Gastroesophageal sphincter (tissue), 4 donors: Measurements from ENCODE around the gene FAM124A. TPM values are rescaled to one million over a fixed set of nuclear protein-coding genes. Genes with fewer than 3 reads are reported as not detected.

Source experiments
- ATAC-seq: fragments of 150-250 bp; one replicate; pipeline ENCODE4 v1.9.1; 2016; ENCODE audit warnings: mild to moderate bottlenecking, moderate library complexity
- H3K27ac ChIP-seq, 4 donors: fragments of 200-600 bp; sonication (generic) in 3 of 4; 1 replicate in 3 of 4; 2 replicates in 1 of 4; pipeline ENCODE4 v1.5.1; 2016 to 2019
- H3K27me3 ChIP-seq: fragments of 200-600 bp; sonication (generic); one replicate; pipeline ENCODE4 v1.5.1; 2019
- H3K36me3 ChIP-seq, 2 donors: fragments of 200-600 bp; sonication (generic); one replicate each; pipeline ENCODE4 v1.5.1; 2019; ENCODE audit warnings: control low read depth in 1 of 2
- H3K4me1 ChIP-seq, 3 donors: fragments of 200-600 bp; sonication (generic); 1 replicate in 2 of 3; 2 replicates in 1 of 3; pipeline ENCODE4 v1.5.1; 2016 to 2019; ENCODE audit warnings: control low read depth in 2 of 3
- H3K4me3 ChIP-seq, 2 donors: fragments of 200-600 bp; sonication (generic); one replicate each; pipeline ENCODE4 v1.5.1; 2019; ENCODE audit warnings: mild to moderate bottlenecking in 1 of 2, moderate library complexity in 1 of 2
- H3K9me3 ChIP-seq, 3 donors: fragments of 200-600 bp; sonication (generic); one replicate each; pipeline ENCODE4 v1.5.1; 2017 to 2019; ENCODE audit warnings: control low read depth in 2 of 3
- EP300 ChIP-seq: sonication (generic); formaldehyde crosslinking; IDR thresholded peaks from one replicate; pipeline ENCODE4 v1.6.1; 2017; ENCODE audit warnings: antibody characterized with exemption, mild to moderate bottlenecking
- POLR2A ChIP-seq, 2 donors: fragments of 450-650 bp; IDR thresholded peaks; one replicate each; pipeline ENCODE4 v1.6.1; 2017; ENCODE audit warnings: antibody characterized with exemption in 2 of 2, mild to moderate bottlenecking in 2 of 2, moderate library complexity in 1 of 2
- POLR2AphosphoS5 ChIP-seq: sonication (generic); formaldehyde crosslinking; IDR thresholded peaks from one replicate; pipeline ENCODE4 v1.6.1; 2017; ENCODE audit warnings: antibody characterized with exemption
- WGBS, 2 donors: methylation state at CpG; one replicate each; pipeline ENCODE4 v1.1.5; 2018; ENCODE audit warnings: low coverage in 1 of 2; 5-methylcytosine and 5-hydroxymethylcytosine counted together
- total RNA-seq, 4 donors: library from RNA; depleted of rRNA; stranded (reverse); fragments of >200 nt; gene quantifications; one replicate each; pipeline ENCODE4 v1.1.0, GENCODE V29; 2016
- TF ChIP-seq, protein P1 (sequence below), 4 experiments: fragments of 200-600 bp in 2 of 4; fragments of 450-650 bp in 2 of 4; sonication (generic) in 1 of 4; IDR thresholded peaks; one replicate each; pipeline ENCODE4 v1.5.1; 2017 to 2019; ENCODE audit warnings: antibody characterized with exemption in 4 of 4, mild to moderate bottlenecking in 2 of 4, moderate library complexity in 2 of 4

The FAM124A gene
- total RNA-seq, 4 donors from 2014 or later: 13.7 to 23.2 (median 15.2) TPM

DNA sequence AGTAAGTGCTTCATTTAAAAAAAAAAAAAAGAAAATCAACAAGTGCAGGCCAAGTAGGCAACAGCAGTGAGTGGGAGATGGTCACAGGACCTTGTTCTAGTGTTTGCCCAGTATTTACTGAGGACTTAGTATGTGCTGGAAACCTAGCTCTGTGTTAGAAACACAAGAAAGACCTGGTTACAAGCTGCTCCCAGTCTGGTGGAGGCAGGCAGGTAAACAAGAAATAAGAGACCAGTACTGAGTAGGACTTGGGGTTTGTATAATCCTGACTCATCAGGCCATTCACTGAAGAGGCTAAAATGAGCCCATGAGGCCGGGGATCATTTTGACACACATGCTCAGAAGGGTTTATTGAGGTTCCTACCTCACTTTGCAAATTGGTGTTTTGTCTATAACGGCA is 95.8 kb downstream of the FAM124A start:
- no peak overlapping the region for H3K4me3 ChIP-seq
- no peaks in the 10 kb centered on the region for H3K4me1 ChIP-seq
- no peak for ATAC-seq
- H3K36me3 ChIP-seq: no peaks in the 10 kb centered on the region
- no peaks in the 10 kb centered on the region for H3K27me3 ChIP-seq
- H3K27ac ChIP-seq: no peak overlapping the region
- WGBS, 2 donors: 100% methylated on average over 1 to 2 of the region's 2 CpGs
- H3K9me3 ChIP-seq: no peaks in the 10 kb centered on the region
- TF ChIP-seq, protein P1, sequence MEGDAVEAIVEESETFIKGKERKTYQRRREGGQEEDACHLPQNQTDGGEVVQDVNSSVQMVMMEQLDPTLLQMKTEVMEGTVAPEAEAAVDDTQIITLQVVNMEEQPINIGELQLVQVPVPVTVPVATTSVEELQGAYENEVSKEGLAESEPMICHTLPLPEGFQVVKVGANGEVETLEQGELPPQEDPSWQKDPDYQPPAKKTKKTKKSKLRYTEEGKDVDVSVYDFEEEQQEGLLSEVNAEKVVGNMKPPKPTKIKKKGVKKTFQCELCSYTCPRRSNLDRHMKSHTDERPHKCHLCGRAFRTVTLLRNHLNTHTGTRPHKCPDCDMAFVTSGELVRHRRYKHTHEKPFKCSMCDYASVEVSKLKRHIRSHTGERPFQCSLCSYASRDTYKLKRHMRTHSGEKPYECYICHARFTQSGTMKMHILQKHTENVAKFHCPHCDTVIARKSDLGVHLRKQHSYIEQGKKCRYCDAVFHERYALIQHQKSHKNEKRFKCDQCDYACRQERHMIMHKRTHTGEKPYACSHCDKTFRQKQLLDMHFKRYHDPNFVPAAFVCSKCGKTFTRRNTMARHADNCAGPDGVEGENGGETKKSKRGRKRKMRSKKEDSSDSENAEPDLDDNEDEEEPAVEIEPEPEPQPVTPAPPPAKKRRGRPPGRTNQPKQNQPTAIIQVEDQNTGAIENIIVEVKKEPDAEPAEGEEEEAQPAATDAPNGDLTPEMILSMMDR (IDR thresholded peaks at IDR 0.05): no peak
- TF ChIP-seq POLR2AphosphoS5 (no peak), POLR2A (IDR thresholded peaks at IDR 0.05) (no peak), EP300 (no peak)

DNA sequence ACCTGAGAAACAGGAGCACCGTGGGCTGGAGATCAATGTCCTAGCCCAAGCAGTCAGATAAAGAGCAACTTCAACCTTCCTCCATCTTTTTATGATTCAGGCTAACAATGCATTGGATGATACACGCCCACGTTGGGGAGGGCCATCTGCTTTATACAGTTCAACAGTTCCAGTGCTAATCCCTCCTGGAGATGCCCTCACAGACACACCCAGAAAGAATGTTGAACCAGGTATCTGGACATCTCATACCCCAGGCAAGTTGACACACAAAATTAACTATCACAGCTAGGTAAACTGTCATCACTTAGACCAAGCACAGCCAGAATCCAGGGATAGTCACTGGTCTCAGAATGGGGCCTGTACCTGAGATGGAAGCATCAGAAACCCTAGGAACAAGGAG is 96.7 kb downstream of the FAM124A start:
- Histone ChIP-seq H3K4me3 (no peak overlapping the region), H3K9me3 (no peaks in the 10 kb centered on the region), H3K27ac (no peak overlapping the region), H3K27me3 (no peaks in the 10 kb centered on the region), H3K4me1 (no peaks in the 10 kb centered on the region), H3K36me3 (no peaks in the 10 kb centered on the region)
- ATAC-seq: no peak
- TF ChIP-seq POLR2A (IDR thresholded peaks at IDR 0.05): no peak
- TF ChIP-seq, protein P1 (IDR thresholded peaks at IDR 0.05): no peak
- no peak for TF ChIP-seq POLR2AphosphoS5
- TF ChIP-seq EP300: no peak
- 89 to 93% methylated on average over 3 of the region's 3 CpGs for WGBS, 2 donors

DNA sequence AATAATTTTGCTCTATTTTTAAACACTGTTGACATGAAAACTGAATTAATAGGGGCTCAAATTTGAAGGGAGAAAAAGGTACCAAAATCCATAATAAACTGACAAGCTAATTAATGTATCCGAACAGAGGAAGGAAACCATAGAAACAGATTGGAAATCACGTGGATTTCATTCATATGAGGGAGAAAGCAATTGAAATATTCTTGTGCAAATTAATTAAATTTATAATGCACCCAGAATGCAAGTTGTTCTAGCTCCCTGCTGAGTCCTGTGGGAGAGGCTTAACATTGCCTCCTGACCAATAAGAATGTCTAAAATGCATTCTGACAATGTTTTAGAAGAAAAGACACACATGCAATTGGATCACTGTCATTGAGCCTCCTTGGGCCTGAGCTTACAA is 99.6 kb downstream of the FAM124A start:
- no peaks in the 10 kb centered on the region for H3K27me3 ChIP-seq
- 61 to 100% methylated on average over 1 to 2 of the region's 2 CpGs for WGBS, 2 donors
- no peak for ATAC-seq
- TF ChIP-seq POLR2A (IDR thresholded peaks at IDR 0.05): no peak
- TF ChIP-seq, protein P1 (IDR thresholded peaks at IDR 0.05): no peak
- no peak for TF ChIP-seq POLR2AphosphoS5
- no peak for TF ChIP-seq EP300
- no peaks in the 10 kb centered on the region for H3K9me3 ChIP-seq
- no peak overlapping the region for H3K27ac ChIP-seq
- H3K4me1 ChIP-seq: no peaks in the 10 kb centered on the region
- H3K4me3 ChIP-seq: no peak overlapping the region
- no peaks in the 10 kb centered on the region for H3K36me3 ChIP-seq

DNA sequence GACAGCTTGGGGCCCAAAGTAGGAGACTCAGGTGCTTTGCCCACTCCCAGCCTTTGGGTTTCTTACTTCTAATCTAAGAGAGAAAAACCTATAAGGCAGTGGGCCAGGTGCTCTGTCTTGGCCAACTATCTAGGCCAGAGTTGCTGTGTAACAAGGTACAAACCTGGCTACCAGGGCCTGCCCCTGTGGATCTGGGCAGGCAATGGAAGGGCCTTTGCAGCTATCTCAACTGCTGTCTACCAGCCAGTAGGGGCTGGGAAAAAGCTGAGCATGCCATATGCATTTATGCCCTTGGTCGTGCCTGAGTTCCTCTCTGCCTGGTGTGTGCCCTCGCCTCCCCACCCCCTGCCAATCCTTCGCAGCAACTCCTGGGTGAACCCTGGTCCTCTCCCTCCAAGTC is 100.6 kb downstream of the FAM124A start:
- no peak overlapping the region for H3K4me3 ChIP-seq
- no peak for TF ChIP-seq POLR2AphosphoS5
- no peak for TF ChIP-seq POLR2A (IDR thresholded peaks at IDR 0.05)
- TF ChIP-seq, protein P1 (IDR thresholded peaks at IDR 0.05): no peak
- no peak for TF ChIP-seq EP300
- no peak for ATAC-seq
- no peak overlapping the region for H3K27ac ChIP-seq
- no peaks in the 10 kb centered on the region for H3K36me3 ChIP-seq
- no peaks in the 10 kb centered on the region for H3K4me1 ChIP-seq
- 100% methylated on average over 2 of the region's 3 CpGs; no CpG with 5 or more reads in 1 of the 2 donors for WGBS, 2 donors
- H3K27me3 ChIP-seq: no peaks in the 10 kb centered on the region
- no peaks in the 10 kb centered on the region for H3K9me3 ChIP-seq

DNA sequence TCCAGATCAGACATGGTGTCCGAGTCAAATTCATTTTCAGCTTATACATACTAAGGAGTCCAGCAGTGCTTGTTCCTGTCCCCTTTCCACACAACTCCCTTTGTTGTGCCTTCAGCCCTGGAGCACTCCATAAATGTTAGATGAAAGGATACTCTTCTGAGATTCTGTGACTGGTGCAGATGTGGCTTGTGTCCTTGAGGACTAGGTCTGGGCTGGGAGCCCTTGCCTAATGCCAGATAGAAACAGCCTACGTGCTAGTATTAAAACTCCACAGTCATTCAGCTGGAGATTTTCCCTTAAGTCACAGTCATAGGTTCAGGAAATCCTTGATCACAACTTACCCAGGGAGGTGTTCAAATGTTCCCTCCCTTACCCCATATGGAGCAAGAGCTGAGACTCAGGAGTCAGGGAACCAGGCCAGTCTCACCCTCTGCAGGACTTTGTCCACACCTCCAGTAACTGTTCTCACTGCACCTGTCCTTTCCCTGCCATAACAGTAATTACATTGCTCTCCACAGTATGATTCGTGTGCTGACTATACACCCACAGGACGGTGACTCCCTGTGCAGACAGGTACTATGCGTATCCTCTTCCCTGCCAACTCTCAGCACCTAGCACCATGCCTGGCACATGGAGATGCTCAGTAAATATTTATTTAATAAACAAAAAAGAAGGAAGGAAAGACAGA is 101.8 kb downstream of the FAM124A start:
- Histone ChIP-seq H3K4me1 (no peaks in the 10 kb centered on the region), H3K27me3 (no peaks in the 10 kb centered on the region), H3K36me3 (no peaks in the 10 kb centered on the region), H3K4me3 (no peak overlapping the region), H3K9me3 (no peaks in the 10 kb centered on the region), H3K27ac (no peak overlapping the region)
- TF ChIP-seq POLR2AphosphoS5 (no peak), POLR2A (IDR thresholded peaks at IDR 0.05) (no peak), EP300 (no peak)
- TF ChIP-seq, protein P1 (IDR thresholded peaks at IDR 0.05): no peak
- no peak for ATAC-seq
- 84 to 89% methylated on average over 4 to 5 of the region's 5 CpGs for WGBS, 2 donors
